Measurements from ENCODE around the gene STARD10.

The STARD10 gene

GRCh38 chr11:72724851-72725723 lies 68.8 kb downstream of the STARD10 start:
- peak; percentile 58 for DNase-seq (ENCODE audit: low read depth)

- no peak for DNase-seq (ENCODE audit: low read depth)
These were observed 69.8 kb downstream of the STARD10 start for GRCh38 chr11:72724021-72724551.

GRCh38 chr11:72723508-72723907 lies 70.3 kb downstream of the STARD10 start:
- no peak for DNase-seq (ENCODE audit: low read depth)

DNA sequence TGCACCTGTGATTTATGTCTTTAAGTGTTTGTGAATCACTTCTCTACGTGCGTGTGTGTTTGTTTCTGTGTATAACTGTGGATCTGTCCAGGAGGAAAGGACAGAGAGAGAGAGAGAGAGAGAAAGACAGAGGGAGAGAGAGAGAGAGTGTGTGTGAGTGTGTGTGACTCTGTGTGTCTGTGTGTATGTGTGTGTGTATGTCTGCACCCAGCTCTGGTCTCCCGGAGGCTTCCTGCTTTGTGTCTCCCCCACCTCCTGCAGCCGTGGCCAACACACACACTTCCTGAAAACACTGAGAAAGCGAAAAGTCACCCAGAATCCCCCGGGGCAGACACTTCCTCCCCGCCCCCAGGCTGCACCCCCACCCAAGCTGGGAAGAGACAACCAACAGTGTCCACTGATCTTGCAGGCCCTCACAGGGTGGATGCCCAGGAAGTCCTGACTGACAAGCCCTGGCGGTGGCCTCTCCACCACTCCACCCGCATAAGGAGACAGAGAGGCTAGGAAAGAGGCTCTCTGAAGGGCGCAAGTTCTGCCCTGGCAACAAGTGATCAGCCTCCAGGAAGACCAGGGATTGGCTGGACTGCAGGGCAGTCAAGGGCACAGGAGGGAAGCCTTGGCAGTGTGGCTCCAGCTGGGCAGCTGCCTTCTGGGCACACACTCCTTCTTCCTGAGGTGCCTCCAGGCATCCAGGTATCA lies 71.6 kb downstream of the STARD10 start:
- peak; percentile 70 for DNase-seq (ENCODE audit: low read depth)

DNA sequence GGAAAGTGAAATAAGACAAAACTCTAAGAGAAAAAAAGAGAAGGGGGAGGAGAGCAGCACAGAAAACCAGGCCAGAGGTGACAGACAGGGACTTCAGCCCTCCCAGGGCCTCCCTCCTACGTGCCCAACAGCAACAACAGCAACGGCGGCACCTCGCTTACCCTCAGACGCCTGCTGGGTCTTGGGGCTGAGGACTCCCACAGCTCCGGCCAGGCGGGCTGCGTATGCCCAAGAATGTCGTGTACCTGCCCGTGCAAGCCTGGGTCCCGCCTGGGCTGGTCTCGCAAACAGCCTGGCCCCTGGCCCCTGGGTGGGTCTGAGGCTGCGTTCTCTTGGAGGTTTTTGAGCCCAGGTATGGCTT lies 72.2 kb downstream of the STARD10 start:
- DNase-seq (ENCODE audit: low read depth): no peak

GRCh38 chr11:72721276-72721675 lies 72.6 kb downstream of the STARD10 start:
- no peak for DNase-seq (ENCODE audit: low read depth)

- no peak for DNase-seq (ENCODE audit: low read depth)
These were observed 73.1 kb downstream of the STARD10 start for GRCh38 chr11:72720784-72721183.

DNA sequence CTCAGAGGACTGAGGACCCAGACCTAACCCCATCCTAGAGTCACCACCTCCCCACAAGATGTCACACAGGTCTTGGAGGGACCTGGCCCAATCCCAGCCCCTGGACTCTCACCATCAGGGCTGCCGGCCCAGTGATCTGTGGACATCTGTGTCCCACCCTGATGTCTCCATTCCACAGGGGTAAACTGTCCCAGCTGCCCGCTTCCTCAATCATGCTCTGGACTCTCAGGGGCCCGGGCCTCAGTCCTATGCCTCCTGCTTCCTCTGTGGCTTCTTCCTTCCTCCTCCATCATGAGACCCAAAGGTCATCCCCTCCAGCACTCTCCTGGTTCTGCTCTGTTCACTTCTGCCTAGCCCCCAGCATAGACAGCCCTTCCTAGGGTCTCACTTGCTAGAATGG lies 73.8 kb downstream of the STARD10 start:
- DNase-seq (ENCODE audit: low read depth): no peak

DNA sequence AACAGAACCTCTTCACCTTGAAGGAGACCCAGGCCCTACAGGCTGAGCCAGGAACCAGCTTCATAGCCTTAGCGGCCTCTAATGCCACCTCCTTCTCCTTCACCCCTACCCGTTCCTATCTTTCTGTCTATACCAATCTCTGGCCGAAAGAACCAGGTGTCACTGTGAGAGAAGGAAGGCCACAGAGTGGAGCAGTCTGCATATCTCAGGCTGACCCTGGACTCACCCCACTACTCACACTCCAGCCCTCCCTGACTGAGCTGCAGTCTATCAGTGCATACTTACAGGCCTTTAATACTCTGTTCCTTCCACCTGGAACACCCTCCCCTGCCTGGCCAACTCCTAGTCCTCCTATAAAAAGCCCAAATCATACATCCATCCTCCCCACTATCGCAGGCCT lies 74.3 kb downstream of the STARD10 start:
- no peak for DNase-seq (ENCODE audit: low read depth)

DNA sequence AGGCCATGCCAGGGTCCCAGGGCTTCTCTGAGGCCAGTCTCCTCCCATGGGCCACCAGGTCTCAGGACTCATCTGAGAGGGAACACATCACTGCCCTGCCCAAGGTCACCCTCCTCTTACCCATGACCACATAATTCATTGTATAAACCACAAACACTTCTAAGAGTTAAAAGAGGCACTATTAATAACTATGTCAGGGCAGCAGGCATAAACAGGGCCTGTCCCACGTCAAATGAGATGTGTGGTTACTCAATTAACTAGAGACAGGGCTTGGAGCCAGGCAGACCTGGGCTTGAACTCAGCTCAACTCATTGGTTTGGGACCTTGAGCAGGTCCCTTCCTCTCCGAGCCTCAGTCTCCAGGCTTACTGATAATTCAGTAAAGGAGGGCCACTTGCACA lies 74.7 kb downstream of the STARD10 start:
- no peak for DNase-seq (ENCODE audit: low read depth)

DNA sequence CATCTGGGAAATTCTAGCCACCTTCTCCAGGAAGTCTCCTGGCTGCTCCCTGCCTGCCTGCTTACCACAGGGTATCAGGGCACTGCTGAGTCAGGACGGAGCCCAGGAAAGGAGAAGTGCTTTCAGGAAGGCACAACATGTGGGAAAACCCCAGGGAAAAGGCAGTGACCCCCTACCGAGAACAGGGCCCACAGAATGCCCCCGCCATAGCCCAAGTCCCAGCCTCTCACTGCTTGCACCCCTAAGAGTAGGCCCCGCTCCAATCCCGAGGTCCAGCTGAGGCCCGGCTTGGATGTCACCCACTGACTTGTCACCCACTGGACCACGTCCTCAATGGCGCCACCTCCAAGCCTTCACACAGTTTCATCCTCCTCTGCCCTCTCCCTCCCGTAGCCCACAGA lies 75.7 kb downstream of the STARD10 start:
- DNase-seq (ENCODE audit: low read depth): no peak

DNA sequence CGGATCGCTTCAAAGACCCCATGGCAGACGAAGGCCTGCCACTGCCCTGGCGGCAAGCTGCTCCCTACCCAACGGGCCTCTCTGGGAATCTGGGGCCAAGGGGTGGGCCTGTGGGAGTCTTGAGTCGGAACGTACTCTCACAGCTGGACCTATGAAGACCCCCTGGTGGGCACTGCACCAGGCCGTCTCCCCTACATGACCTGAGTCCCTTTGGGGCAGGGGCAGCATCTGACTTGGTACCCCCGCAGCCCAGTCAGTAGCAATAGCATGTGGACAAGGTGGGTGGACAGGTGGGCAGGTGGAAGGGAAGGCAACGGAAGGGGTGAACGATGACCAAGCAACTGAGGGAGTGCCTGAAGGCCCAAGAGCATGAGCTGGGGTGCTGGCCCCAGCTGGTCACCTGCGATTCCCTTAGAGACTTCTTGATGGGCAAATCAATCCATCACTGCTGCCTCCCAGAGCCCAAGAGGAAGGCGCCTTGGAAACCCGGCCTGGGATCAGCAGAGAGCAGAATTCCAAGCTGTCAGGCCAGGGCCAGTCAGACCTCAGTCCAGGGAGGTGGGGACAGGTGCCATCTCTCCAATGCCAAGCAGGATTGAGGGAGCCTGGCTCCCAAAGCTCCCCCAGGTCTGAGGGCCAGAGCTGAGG lies 76.9 kb downstream of the STARD10 start:
- no peak for DNase-seq (ENCODE audit: low read depth)

DNA sequence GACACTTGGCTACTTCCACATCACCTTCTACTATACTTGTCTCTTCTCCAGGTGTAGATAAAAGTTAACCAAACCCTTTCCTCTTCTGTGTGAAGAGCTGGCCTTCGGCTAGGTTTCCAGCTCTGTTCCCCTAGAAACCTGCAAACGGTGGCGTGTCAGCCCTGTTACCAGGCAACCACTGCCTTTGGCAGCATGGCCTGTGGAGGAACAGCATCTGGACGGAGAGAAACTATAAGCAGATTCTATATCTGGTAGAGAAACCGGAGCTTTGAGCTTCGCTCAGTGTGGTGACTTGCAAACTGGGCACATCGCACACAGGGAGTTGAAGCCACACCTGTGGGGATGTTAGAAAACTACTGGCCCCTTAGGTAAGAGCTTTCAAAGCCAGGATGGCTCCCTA lies 77.6 kb downstream of the STARD10 start:
- DNase-seq (ENCODE audit: low read depth): no peak

GRCh38 chr11:72712841-72713240 lies 81.0 kb downstream of the STARD10 start:
- no peak for DNase-seq (ENCODE audit: low read depth)

- DNase-seq (ENCODE audit: low read depth): no peak
These were observed 81.6 kb downstream of the STARD10 start for GRCh38 chr11:72712168-72712751.

DNA sequence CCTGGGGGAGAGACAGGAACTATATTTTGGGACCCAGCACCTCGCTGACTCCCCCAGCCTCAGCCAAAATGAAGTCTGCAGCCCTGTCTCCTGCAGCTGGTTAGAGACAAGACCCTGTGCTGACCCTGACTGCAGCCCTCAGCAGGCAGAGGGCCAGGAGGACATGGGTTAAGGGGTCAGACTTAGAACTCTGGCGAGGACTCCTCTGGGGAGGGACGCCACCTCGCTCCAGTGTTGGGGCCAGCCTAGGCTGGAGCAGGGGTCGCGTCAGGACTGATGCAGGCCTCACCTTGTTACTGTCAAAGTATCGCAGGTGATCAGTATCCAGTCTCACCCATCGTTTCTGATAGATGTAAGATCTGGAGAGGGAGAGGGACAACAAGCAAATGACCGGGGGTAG lies 82.7 kb downstream of the STARD10 start:
- no peak for DNase-seq (ENCODE audit: low read depth)

GRCh38 chr11:72710278-72710677 lies 83.6 kb downstream of the STARD10 start:
- no peak for DNase-seq (ENCODE audit: low read depth)

DNA sequence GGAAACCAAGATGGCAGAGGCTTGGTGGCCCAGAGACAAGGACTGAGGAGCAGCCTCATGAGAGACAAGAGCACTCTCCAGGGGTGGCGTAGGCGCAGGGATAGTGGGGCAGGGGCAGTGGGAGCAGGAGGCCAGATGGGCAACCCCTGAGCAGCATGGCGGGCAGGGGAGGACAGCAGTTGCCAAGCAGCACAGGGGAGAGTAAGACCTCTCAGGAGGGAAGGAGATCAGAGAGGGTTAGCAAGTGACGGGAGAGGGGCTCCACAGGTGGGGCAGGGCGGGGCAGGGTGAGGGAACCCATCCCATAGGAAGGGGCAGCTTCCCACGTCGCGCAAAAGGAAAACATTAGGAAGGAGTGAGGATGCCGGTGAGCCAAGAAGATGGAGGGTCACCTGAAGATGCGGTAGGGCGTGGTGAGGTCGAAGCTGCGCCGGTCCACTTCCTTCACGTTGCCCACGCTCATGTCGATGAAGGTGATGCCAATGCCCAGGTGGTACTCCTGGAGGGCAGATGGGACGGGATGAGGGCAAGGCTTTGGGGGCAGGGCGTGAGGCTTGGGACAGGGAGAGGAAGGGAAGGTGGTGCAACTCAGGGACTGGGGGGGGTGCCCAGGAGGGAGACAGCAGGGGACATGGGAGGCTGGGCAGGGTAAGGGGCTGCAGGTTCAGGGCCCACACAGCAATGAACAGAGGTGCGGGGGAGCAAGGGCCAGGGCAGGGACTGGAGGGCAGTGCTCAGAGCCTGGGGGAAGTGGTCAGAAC lies 84.2 kb downstream of the STARD10 start:
- DNase-seq (ENCODE audit: low read depth): no peak

DNA sequence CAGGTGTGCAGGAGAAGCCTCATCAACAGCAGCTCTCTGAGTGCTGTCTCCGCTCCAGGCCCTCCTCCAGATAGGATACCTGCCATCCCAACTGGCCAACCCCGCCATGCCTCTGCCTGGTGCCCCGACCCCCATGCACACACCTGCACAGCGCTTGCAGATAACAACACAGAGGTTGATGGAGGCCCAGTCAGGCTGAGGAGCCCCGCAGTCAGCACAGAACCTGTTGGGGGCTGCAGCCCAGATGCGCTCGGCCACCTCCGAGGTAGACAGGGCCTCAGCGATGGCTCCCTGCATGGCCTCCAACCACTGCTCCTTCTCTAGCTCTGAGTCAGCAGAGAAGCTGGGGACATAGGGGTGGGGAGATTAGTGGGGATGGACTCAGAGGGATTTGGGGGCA lies 86.8 kb downstream of the STARD10 start:
- DNase-seq (ENCODE audit: low read depth): no peak

- no peak for DNase-seq (ENCODE audit: low read depth)
These were observed 87.3 kb downstream of the STARD10 start for GRCh38 chr11:72706579-72706978.

DNA sequence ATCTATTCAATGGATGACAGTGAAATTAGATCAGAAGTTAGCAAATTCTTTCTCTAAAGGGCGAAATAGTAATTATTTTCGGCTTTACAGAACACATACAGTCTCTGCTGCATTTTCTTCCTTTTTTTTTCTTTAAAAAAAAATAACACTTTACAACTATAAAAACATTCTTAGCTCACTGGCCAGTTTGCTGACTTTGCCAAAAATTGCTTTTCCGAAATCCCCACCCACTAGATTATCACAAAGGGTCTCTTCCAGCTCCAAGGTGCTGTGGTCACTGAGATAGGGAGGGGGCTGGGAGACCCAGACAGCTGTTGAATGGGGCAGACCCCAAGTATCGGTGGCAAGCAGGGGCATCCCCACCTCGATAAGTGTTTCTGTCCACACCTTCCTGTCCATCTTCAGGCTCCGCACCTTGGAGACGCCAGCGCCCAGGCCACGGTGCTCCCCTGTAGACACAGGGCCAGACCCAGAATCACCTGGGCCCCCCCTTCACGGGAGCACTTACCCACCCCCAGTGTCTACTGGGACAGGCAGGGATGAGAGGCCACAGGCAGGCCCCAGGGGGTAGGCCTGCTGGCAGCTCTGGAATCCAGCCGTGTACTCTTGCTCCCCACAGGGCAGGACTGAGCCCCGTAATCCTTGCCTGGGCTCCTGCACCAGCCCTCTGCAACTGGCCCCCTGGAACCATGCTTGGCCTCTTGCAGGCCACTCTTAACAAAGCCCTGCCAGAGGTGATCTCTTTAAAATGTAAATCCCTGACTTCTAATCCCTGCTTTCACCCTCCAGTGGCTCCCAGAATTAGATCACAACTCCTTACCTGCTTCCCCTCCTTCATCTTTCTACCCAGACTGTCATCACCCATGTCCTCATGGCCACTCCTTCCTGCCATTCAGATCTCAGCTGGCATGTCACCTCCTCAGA lies 88.1 kb downstream of the STARD10 start:
- no peak for DNase-seq (ENCODE audit: low read depth)

Measured in stimulated activated CD8-positive, alpha-beta memory T cell treated with anti-CD3 and anti-CD28 coated beads, Interleukin-12 subunit alpha, Interleukin-12 subunit beta, amount 100 ng/mL, for 4 hours (primary cell).